Mucosa of descending colon (tissue), 3 donors: ENCODE results near the gene FHIT. TPM values are rescaled to one million over a fixed set of nuclear protein-coding genes. Genes with fewer than 3 reads are reported as not detected.

Source experiments
- ATAC-seq: fragments of 200-7000 bp; cut with Tn5 transposase; one replicate; pipeline ENCODE4 v1.9.1; 2020; ENCODE audit warnings: mild to moderate bottlenecking, moderate library complexity
- DNase-seq, 3 donors: peaks; one replicate each; pipeline ENCODE4 v3.0.0-alpha.2; 2020
- H3K36me3 ChIP-seq: fragments of 200-600 bp; one replicate; pipeline ENCODE4 v1.8.0; 2021; ENCODE audit warnings: low read depth, mild to moderate bottlenecking
- H3K4me1 ChIP-seq: fragments of 200-600 bp; one replicate; pipeline ENCODE4 v1.8.0; 2021; ENCODE audit warnings: low read depth, mild to moderate bottlenecking
- H3K4me3 ChIP-seq: fragments of 200-600 bp; one replicate; pipeline ENCODE4 v1.8.0; 2021; ENCODE audit warnings: mild to moderate bottlenecking
- H3K9me3 ChIP-seq: fragments of 200-600 bp; one replicate; pipeline ENCODE4 v1.8.0; 2021; ENCODE audit warnings: mild to moderate bottlenecking
- intact Hi-C, 2 donors: fragments of 100-400 bp; cut with DNase I in 1 of 2; cut with micrococcal nuclease in 1 of 2; formaldehyde crosslinking; loops; one replicate each; pipeline versions ENCODE4 v1.11.0 to v1.11.1; 2022; cut with DNase I, micrococcal nuclease
- total RNA-seq, 3 donors: library from RNA; stranded (reverse); fragmentation: NEBNext Ultra II Directional in 2 of 3; extraction: Animal tissue kit (Norgen Biotek cat#: 25700) in 2 of 3; gene quantifications; one replicate each; pipeline versions ENCODE4 v1.2.1 to v1.2.4, GENCODE V29; 2021 to 2023
- TF ChIP-seq, protein P1 (sequence below): fragments of 200-600 bp; IDR thresholded peaks from one replicate; pipeline ENCODE4 v1.8.0; 2022; ENCODE audit warnings: antibody characterized with exemption, mild to moderate bottlenecking
- donor health status: DM: no; HTN: no; CAD: no; lungs with moderate emphysema.
- donor health status: DM: no; HTN: no; CAD: no.
- donor health status: DM: no; HTN: yes; CAD: no.

Gene FHIT
- total RNA-seq, 3 donors from 2014 or later, result 8.9 to 20.7 (median 18.6) TPM

DNA sequence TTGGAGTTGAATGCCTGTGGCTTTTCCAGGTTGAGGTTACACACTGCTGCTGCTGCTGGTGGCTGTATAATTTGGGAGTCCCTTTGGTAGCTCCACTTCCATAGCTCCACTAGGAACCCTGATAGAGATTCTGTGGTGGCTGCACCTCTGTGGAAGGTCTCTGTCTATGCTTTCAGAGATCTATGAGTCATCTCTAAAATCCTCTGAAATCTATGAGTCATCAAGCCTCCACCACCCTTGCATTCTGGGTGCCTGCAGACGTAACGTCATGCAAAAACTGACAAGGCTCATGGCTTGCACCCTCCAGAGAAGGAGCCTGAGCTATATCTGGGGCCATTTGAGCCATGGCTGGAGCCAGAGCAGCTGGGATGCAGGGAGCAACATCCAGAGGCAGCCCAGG is 1164.4 kb downstream of the FHIT start:
- DNase-seq (no peak), ATAC-seq (no peak)
- TF ChIP-seq, protein P1, sequence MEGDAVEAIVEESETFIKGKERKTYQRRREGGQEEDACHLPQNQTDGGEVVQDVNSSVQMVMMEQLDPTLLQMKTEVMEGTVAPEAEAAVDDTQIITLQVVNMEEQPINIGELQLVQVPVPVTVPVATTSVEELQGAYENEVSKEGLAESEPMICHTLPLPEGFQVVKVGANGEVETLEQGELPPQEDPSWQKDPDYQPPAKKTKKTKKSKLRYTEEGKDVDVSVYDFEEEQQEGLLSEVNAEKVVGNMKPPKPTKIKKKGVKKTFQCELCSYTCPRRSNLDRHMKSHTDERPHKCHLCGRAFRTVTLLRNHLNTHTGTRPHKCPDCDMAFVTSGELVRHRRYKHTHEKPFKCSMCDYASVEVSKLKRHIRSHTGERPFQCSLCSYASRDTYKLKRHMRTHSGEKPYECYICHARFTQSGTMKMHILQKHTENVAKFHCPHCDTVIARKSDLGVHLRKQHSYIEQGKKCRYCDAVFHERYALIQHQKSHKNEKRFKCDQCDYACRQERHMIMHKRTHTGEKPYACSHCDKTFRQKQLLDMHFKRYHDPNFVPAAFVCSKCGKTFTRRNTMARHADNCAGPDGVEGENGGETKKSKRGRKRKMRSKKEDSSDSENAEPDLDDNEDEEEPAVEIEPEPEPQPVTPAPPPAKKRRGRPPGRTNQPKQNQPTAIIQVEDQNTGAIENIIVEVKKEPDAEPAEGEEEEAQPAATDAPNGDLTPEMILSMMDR, result no peak
- Histone ChIP-seq H3K36me3 (no peaks in the 10 kb centered on the region), H3K4me3 (no peak overlapping the region), H3K4me1 (no peaks in the 10 kb centered on the region), H3K9me3 (no peaks in the 10 kb centered on the region)
- intact Hi-C loops, result no loop called here

DNA sequence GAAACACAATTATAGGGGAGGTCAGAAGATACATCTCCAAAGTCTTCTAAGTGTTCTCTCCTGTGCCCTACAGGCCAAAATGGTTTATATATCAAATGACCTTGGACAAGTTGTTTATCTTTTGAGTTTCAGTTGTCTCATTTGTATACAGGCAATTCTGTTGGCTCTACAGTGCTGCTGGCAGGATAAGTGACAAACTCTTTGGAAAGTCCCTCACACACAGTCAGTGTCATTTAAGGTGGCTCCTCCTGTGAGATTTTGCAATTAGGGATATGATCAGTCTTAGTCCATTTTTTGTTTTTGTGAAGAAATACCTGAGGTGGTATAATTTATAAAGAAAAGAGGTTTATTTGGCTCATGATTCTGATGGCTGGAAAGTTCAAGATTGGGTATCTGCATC is 1165.6 kb downstream of the FHIT start:
- intact Hi-C loops, result no loop called here
- no peaks in the 10 kb centered on the region for H3K36me3 ChIP-seq
- DNase-seq, result no peak

DNA sequence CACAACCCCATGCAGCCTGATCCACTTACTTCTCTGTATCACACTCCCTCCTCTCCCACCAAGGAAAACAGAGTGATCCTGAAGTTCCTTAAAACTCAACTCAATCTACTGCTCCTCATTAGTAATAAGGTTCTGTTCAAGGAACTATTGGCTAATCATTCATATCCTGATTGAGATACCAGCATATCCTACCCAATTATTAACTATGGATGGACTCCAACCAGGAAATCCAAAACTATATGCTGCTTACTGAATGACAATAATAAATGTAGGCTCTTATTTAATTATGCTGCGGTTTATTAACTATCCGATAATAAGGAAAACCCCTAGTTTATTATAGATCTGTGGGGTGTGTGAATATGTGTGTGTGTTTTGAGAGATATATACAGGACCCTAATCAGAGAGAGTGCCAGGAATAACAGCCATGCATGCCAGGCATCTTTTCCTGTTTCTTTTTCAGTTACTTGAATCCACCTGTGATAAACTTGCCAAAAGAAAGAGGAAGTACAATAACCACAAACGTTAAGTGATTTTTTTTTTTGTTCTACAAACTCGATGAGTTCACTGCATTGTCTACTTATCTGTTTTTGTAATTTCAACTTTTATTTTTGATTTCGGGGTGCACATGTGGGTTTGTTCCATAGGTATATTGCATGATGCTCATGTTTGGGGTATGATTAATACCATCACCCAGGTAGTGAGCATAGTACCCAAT is 1169.7 kb downstream of the FHIT start:
- Histone ChIP-seq H3K4me3 (no peak overlapping the region), H3K36me3 (no peaks in the 10 kb centered on the region), H3K9me3 (no peaks in the 10 kb centered on the region), H3K4me1 (no peaks in the 10 kb centered on the region)
- no peak for DNase-seq
- TF ChIP-seq, protein P1, result no peak
- no peak for ATAC-seq
- intact Hi-C loops, result no loop called here

More for the DNA sequence above, 1165.6 kb downstream of the FHIT start:
- no peak overlapping the region for H3K4me3 ChIP-seq
- H3K4me1 ChIP-seq, result no peaks in the 10 kb centered on the region
- no peak for ATAC-seq
- H3K9me3 ChIP-seq, result no peaks in the 10 kb centered on the region
- TF ChIP-seq, protein P1, result no peak

DNA sequence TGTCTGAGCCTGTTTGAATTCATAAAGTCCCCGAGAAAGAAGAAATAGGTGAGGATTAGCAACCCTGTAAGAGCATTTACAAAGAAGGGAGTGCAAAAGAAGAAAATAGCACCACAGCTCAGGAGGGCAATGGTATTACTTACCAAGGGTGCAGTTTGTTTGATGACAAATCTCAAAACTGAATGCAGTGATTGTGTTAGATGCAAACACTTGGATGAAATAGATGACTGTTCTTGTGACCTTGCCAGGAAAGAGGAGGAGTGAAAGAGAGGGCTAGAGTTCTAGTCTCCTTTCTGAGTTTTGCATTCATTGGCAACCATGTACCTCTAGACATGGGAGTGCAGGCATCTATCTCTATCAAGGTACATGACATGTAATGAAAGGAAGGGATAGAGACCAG is 1170.6 kb downstream of the FHIT start:
- Histone ChIP-seq H3K4me3 (no peak overlapping the region), H3K36me3 (no peaks in the 10 kb centered on the region), H3K9me3 (no peaks in the 10 kb centered on the region), H3K4me1 (no peaks in the 10 kb centered on the region)
- no peak for DNase-seq
- TF ChIP-seq, protein P1, result no peak
- intact Hi-C loops, result no loop called here
- ATAC-seq, result no peak

DNA sequence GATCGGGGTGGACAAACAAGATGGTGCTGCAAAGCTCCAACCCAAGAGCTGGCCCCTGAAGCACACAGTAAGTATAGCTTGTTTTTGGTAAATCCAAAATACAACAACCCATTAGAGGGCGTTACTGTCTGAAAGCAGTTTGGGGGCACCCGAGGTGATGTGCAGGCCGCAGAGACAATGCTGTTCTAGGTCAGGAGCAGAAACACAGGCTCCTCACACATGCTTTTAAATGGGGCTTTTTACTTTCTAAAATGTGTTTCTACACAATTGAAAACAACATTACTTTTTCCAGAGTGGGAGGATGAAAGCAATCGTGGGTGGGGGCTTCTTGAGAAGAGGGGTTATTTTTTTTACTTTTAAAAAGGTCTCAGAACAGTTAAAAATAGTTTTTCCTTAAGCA is 1172.2 kb downstream of the FHIT start:
- Histone ChIP-seq H3K4me3 (no peak overlapping the region), H3K36me3 (no peaks in the 10 kb centered on the region), H3K9me3 (no peaks in the 10 kb centered on the region), H3K4me1 (no peaks in the 10 kb centered on the region)
- DNase-seq (no peak), ATAC-seq (no peak)
- intact Hi-C loops, result no loop called here
- TF ChIP-seq, protein P1, result no peak
